Stimulated activated CD4-positive, alpha-beta T cell treated with anti-CD3 and anti-CD28 coated beads, Interleukin-12 subunit alpha, Interleukin-12 subunit beta, amount 100 ng/mL, for 48 hours (primary cell): ENCODE measurements around the gene DKC1.
"Not testable (repeated sequence)": the region's sequence is repeated elsewhere in the genome, so short reads cannot be mapped to it uniquely, and the experiment has no call there.

Experiments
- DNase-seq, 3 donors: peaks; one replicate each; pipeline ENCODE4 v3.0.0-alpha.2; 2020; ENCODE audit warnings: low read depth in 2 of 3, low spot score in 1 of 3

The DKC1 gene

GRCh38 chrX:154817048-154817618 lies 54.5 kb downstream of the DKC1 start:
- DNase-seq = not testable (repeated sequence)

GRCh38 chrX:154818916-154819770 lies 56.5 kb downstream of the DKC1 start:
- DNase-seq = no peak

- DNase-seq = no peak
Observed at GRCh38 chrX:154819771-154820341, 57.2 kb downstream of the DKC1 start.

GRCh38 chrX:154821523-154821922 lies 58.9 kb downstream of the DKC1 start:
- DNase-seq = no peak

- DNase-seq = no peak
Observed at GRCh38 chrX:154822029-154822428, 59.4 kb downstream of the DKC1 start.

GRCh38 chrX:154824638-154825037 lies 62.0 kb downstream of the DKC1 start:
- DNase-seq = no peak

GRCh38 chrX:154825586-154825985 lies 62.9 kb downstream of the DKC1 start:
- DNase-seq = not testable (repeated sequence)
